Right cardiac atrium (tissue), 5 donors: Measurements from ENCODE around the gene SERINC3. TPM values are rescaled to one million over a fixed set of nuclear protein-coding genes. Genes with fewer than 3 reads are reported as not detected.
A peak's percentile ranks its signal among the peaks of the same experiment; 100 is the strongest.

ENCODE experiments used
- ATAC-seq, 2 donors: fragments of 200-7000 bp; cut with Tn5 transposase; one replicate each; pipeline versions ENCODE4 v1.8.0 to v1.9.1; 2020; ENCODE audit warnings: moderate library complexity in 2 of 2, mild to moderate bottlenecking in 1 of 2
- DNase-seq, 3 donors: peaks; one replicate each; pipeline ENCODE4 v3.0.0-alpha.2; 2020
- H3K27ac ChIP-seq: one replicate; pipeline ENCODE4 v1.5.1; 2013; ENCODE audit warnings: mild to moderate bottlenecking, low read length, control low read depth, moderate library complexity
- H3K27me3 ChIP-seq: one replicate; pipeline ENCODE4 v1.6.1; 2013; ENCODE audit not compliant: control insufficient read depth, insufficient read depth
- H3K4me1 ChIP-seq: one replicate; pipeline ENCODE4 v1.6.1; 2013; ENCODE audit warnings: low read length; ENCODE audit not compliant: control insufficient read depth, insufficient read depth
- H3K4me3 ChIP-seq: one replicate; pipeline ENCODE4 v1.5.1; 2013; ENCODE audit warnings: low read length, control low read depth
- H3K9me3 ChIP-seq: one replicate; pipeline ENCODE4 v1.6.1; 2013; ENCODE audit warnings: low read length; ENCODE audit not compliant: control insufficient read depth
- WGBS: extraction: QIAGEN DNeasy Blood & Tissue Kit; methylation state at CpG from one replicate; pipeline ENCODE4 v1.1.7; 2013; 5-methylcytosine and 5-hydroxymethylcytosine counted together
- intact Hi-C, 4 donors: fragments of 100-400 bp; cut with DNase I; formaldehyde crosslinking; loops; one replicate each; pipeline versions ENCODE4 v1.11.0 to v1.14.0; 2022 to 2023
- polyA plus RNA-seq: library from polyadenylated mRNA; stranded (reverse); fragments of 200-250 nt; gene quantifications from one replicate; pipeline ENCODE4 v1.2.3, GENCODE V29; 2013
- total RNA-seq, 4 donors: library from RNA; stranded (reverse); fragmentation: NEBNext Ultra II Directional; extraction: Animal tissue kit (Norgen Biotek cat#: 25700); gene quantifications; one replicate each; pipeline ENCODE4 v1.2.1, GENCODE V29; 2021
- donor health status: healthy with polysubstance abuse.
- donor health status: DM: no; HTN: yes; CAD: no.
- donor health status: DM: no; HTN: no; CAD: no.
- donor health status: DM: no; HTN: yes; CAD: no; lungs with severe emphysema.
- donor health status: DM: yes; HTN: yes; CAD: no.

SERINC3 gene
- total and polyA plus RNA-seq, 5 donors: 47.8 to 118 (median 104) TPM

GRCh38 chr20:44450281-44450889, 71.5 kb downstream of the SERINC3 start:
- Histone ChIP-seq H3K27me3 (no peaks in the 10 kb centered on the region), H3K9me3 (no peaks in the 10 kb centered on the region), H3K27ac (no peak overlapping the region), H3K4me3 (no peak overlapping the region), H3K4me1 (no peaks in the 10 kb centered on the region)
- DNase-seq (no peak), ATAC-seq (peak; percentile 28 to 36)
- WGBS: 44% methylated on average over 3 of the region's 3 CpGs
- intact Hi-C loops: no loop called here

GRCh38 chr20:44449864-44450263, 72.0 kb downstream of the SERINC3 start:
- no peak overlapping the region for H3K4me3 ChIP-seq
- no peaks in the 10 kb centered on the region for H3K4me1 ChIP-seq
- no peak for DNase-seq
- WGBS: 81% methylated on average over 7 of the region's 7 CpGs
- H3K9me3 ChIP-seq: no peaks in the 10 kb centered on the region
- H3K27me3 ChIP-seq: no peaks in the 10 kb centered on the region
- intact Hi-C loops: no loop called here
- no peak overlapping the region for H3K27ac ChIP-seq
- no peak for ATAC-seq

- intact Hi-C loops: no loop called here
- WGBS: 64% methylated on average over 9 of the region's 9 CpGs
- no peaks in the 10 kb centered on the region for H3K9me3 ChIP-seq
These were observed 72.9 kb downstream of the SERINC3 start for GRCh38 chr20:44448753-44449546.

GRCh38 chr20:44447827-44448419, 73.9 kb downstream of the SERINC3 start:
- Histone ChIP-seq H3K27me3 (no peaks in the 10 kb centered on the region), H3K9me3 (no peaks in the 10 kb centered on the region), H3K27ac (no peak overlapping the region), H3K4me1 (no peaks in the 10 kb centered on the region), H3K4me3 (no peak overlapping the region)
- no peak for DNase-seq
- intact Hi-C loops: no loop called here
- ATAC-seq: no peak
- 86% methylated on average over 3 of the region's 3 CpGs for WGBS

More at GRCh38 chr20:44448753-44449546, 72.9 kb downstream of the SERINC3 start:
- ATAC-seq: no peak
- no peak for DNase-seq
- H3K4me1 ChIP-seq: no peaks in the 10 kb centered on the region
- no peak overlapping the region for H3K27ac ChIP-seq
- no peak overlapping the region for H3K4me3 ChIP-seq
- no peaks in the 10 kb centered on the region for H3K27me3 ChIP-seq

Other genes starting within 250 kb of the SERINC3 start
- gene FITM2, start 210.9 kb downstream of the SERINC3 start, total RNA-seq: 100 to 1,000 TPM; 121 to 150 (median 145) TPM
- gene FITM2, start 210.9 kb downstream of the SERINC3 start, polyA plus RNA-seq: 57.1 TPM
- not detected for gene R3HDML, start 185.0 kb downstream of the SERINC3 start, total RNA-seq
- not detected for gene R3HDML, start 185.0 kb downstream of the SERINC3 start, polyA plus RNA-seq
- gene HNF4A, start 166.4 kb downstream of the SERINC3 start, total RNA-seq: under 1 TPM in 1 of 4 donors, not detected in 3; 0.08 TPM
- 0.07 TPM for gene HNF4A, start 166.4 kb downstream of the SERINC3 start, polyA plus RNA-seq
- 1 to 10 TPM; 6.3 to 7.1 (median 6.7) TPM for gene TTPAL, start 46.2 kb downstream of the SERINC3 start, total RNA-seq
- gene TTPAL, start 46.2 kb downstream of the SERINC3 start, polyA plus RNA-seq: 3.1 TPM
- gene PKIG, start 60.5 kb upstream of the SERINC3 start, total RNA-seq: 100 to 1,000 TPM; 212 to 246 (median 232) TPM
- gene PKIG, start 60.5 kb upstream of the SERINC3 start, polyA plus RNA-seq: 334 TPM
- gene ADA, start 129.6 kb upstream of the SERINC3 start, total RNA-seq: 10 to 100 TPM; 11.6 to 22.8 (median 12.4) TPM
- 12.4 TPM for gene ADA, start 129.6 kb upstream of the SERINC3 start, polyA plus RNA-seq
- 100 to 1,000 TPM in 1 of 4 donors, 10 to 100 TPM in 3; 85.2 to 292 (median 98.2) TPM for gene CCN5, start 193.3 kb upstream of the SERINC3 start, total RNA-seq
- gene CCN5, start 193.3 kb upstream of the SERINC3 start, polyA plus RNA-seq: 102 TPM
- gene KCNK15, start 223.8 kb upstream of the SERINC3 start, total RNA-seq: 1 to 10 TPM in 3 of 4 donors, under 1 TPM in 1; 0.65 to 1.3 (median 1.1) TPM
- gene KCNK15, start 223.8 kb upstream of the SERINC3 start, polyA plus RNA-seq: 0.70 TPM